NK-92 (cell line): ENCODE data around the gene AFTPH.

Experiments
- DNase-seq: peaks from one replicate; lab custom pipeline; 2025; ENCODE audit not compliant: unreplicated experiment; lab: John Stamatoyannopoulos, UW

Gene AFTPH

DNA sequence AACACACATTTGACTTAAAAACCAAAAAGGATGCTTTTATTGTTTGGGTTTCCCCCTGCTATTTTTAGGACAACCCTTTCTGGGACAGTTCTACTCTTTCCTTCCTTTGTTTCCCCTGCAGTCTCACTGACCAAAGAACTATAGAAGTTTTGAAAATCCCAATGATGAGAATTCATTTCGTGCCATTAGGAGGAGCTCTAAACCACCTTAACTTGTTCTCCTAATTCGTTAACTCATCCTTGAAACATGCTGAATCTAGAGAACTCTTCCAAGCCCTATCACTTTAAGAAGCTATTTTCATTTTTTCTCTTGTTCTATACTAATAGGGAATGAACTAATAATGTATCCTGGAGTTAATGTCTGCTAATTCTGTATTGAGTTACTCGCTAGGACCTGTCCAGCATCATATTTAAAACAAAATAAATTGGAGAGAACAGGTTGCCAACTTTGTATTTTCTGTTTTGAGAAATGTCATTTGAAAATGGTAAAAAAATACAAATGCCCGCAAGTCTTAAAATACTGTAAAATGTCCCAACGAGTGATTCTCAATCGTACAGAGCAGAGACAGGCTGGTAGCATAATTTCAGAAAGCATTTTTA, 62.9 kb downstream of the AFTPH start:
- DNase-seq: no peak

DNA sequence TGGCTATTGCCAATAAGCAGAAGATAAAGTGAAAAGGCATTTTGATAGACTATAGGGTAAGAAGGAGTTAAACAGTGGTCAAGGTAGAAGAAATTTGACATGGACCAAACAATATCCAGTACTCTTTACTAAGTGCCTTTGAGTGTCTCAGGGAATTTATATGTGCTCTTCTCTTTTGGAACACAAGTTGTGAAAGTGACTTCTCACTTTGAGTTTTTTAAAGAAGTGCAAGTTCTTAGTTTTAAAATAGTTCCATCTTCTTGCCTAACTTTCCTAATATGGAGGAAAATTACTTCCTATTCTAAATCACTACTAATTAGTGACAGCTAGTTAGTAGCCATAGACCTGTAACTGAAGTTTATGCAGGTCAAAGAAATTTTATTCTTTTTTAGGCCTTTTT, 63.4 kb downstream of the AFTPH start:
- DNase-seq: no peak

GRCh38 chr2:64591188-64591587, 67.1 kb downstream of the AFTPH start:
- DNase-seq: no peak

GRCh38 chr2:64593035-64593655, 69.0 kb downstream of the AFTPH start:
- DNase-seq: no peak

GRCh38 chr2:64594226-64594989, 70.3 kb downstream of the AFTPH start:
- no peak for DNase-seq

GRCh38 chr2:64595397-64596176, 71.5 kb downstream of the AFTPH start:
- DNase-seq: no peak

- no peak for DNase-seq
Measured at GRCh38 chr2:64598226-64598625, 74.1 kb downstream of the AFTPH start.

GRCh38 chr2:64599469-64599868, 75.3 kb downstream of the AFTPH start:
- DNase-seq: no peak

DNA sequence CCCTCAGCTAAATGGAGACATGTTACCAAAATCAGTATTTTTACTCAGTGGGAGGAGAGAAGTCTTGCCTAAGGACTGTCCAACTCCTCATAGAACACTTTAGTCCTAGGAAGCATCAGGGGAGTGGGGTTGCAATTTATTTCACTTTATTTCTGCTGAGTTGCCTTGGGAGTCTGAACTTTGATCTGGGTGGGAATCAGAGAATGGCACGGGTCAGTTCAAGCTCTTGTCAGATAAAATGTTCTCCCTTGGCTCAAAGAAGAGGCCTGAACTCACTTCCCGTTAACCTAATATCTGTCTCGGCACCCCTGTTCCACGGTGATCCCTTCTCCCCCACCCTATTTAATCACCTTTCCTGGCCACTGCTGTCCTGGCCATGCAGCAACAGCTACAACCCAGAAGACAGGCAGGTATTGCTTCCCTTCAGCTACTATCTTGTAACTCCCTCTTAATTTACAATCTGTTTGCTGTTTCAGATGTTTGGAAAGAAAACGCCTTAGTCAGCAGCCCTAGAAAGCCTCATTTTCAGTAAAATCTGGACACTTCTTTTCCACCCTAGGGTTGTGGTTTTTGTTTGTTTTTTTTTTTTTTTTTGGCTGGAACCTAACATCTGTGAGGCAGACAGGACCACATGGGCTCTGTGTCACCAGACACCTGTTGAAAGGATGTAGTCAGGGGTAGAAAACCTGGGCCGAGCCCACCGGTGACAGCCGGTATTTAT, 77.1 kb downstream of the AFTPH start:
- DNase-seq: no peak

DNA sequence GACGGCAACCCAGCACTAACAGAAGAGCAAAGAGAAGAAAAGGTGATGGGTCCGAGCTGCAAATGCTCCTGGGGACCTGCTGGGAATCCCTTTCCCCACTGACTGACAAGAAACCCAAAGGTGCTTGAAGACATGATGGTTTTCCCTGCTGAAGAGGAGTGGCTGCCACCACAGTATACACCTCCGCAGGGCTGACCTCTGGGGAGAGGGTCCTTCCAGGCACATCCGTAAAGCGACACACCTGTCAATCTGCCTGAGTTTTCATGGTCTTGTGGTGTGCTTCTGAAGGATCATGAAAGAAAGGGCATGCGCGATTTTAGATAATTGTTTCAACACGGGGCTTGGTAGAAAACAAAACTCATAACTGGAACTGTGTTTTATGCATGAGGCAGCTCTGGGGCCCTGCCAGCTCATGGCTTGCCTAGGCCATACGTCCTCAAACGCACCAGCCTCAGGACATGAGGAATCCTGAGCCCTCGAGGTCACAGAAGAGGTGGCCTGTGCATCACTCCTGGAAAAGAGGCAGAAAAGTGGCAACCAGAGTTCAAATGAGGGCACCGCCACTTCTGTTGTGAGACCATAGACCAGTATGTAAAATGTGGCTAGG, 77.8 kb downstream of the AFTPH start:
- DNase-seq: no peak

- DNase-seq: no peak
Measured at GRCh38 chr2:64602436-64602835, 78.3 kb downstream of the AFTPH start.

DNA sequence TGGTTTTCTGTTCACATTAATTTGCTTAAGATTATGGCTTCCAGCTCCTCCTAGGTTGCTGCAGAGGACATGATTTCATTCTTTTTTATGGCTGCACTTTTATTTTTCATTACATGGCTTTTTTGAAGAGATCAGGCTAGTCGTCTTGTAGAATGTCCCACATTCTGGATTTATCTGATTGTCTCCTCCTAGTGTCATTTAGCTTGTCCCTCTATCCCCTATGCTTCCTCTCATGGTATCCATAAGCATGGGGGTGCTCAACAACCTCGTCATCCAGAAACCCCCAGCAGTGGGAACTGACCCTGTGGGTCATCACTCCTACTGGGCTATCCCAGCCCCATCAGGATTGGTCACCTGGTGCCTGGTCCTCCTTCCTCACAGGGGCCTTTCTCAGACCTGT, 80.0 kb downstream of the AFTPH start:
- DNase-seq: no peak

DNA sequence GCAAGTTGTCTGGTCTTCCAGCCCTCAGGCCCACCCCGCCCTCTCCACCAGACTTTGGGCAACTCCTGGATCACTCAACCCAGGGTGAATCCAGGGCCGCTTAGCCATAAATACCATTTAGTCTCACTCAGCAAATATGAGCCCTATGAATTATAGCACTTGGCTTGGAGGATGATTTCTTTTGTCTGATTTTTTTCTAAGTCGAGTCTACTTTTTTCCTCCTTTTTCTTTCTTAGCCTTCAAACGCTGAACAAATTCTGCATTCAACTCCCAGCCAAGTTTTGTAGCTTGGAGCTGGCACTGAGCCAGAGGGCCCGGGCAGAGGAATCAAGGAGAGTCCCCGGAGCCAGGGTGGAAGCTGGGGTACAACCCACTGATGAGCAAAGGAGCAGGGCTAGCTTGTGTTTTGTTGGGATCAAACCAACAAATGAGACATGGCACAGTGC, 80.9 kb downstream of the AFTPH start:
- DNase-seq: no peak

DNA sequence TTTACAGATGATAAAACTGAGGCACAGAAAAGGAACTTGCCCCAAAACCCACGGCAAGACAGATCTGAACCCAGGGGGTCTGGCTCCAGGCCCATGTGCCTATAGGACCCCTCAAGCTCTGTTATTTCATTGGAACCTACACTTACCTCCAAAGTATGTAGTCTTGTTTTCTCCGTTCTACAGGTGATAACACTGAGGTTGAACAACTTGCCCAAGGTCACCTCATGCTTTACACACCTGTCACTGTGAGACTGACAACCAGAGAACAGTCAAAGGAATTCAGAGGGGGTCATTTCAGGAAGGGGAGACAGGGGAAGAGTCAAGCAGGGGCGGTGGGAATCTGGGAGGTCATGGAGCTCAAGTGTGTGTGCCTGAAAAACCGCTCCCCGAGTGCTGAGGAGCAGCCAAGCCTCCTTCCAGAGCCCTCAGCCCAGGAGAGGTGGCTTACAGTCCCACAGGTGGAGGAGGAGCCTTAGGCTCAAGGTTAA, 81.9 kb downstream of the AFTPH start:
- no peak for DNase-seq

- peak; percentile 15 for DNase-seq
Measured at GRCh38 chr2:64606479-64607363, 82.6 kb downstream of the AFTPH start.

DNA sequence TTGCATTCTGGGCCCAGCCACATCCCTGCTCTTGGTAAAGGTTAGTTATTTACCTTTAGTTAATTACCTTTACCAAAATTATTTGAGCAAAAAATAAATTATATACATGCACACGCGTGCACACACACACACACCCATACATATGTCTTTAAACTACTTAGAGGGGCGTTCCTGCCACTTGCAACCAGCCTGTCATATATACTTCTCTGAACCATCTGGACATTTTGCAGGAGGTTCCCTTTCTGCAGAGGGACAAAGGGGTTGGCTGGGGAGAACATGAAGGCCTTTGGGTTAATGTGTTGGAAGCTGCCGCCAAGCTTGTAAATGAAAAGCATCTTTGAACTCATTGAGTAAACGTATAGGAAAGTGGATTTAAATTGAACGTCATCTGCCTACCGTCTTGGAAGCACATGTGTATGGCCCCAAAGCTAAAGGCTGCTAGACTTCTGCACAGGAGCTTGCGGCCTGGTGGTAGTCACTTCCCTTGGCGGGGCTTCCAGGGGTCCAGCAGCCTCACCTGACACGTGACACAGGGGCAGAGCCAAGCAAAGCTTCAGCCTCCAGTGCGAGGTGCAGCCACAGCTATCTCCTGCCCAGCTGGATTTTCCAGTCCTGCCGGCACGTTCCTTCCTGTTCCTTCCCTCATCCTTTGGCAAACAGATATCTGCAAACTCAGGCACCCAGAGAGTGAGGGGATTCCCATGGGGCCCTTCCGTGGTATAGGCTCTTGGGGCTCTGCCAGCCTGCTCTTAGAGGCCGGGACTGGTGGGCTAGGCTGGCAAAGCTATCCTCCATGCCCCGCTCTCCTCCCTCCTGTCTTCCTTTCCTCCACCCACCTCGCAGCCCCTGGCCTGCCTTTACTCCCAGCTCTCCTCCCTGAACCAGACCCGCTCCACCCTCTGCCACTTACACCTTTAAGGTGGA, 83.5 kb downstream of the AFTPH start:
- no peak for DNase-seq

DNA sequence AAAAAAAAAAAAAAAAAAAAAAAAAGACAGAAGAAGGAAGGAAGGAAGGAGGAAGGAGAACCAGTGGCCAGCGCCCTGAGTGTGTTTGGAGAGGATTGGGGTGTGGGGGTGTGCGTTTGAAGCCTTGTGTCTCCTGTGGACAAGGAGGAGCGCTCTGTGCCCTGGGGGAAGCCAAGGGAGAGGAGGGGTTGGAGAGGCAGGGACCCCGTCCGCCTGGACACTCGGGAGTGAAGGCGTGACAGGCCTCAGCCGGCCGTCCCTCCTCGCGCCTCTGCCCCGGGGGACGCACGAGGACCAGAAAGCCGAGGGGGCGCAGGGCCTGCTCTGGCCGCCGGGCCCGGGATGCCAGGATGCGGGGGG, 84.7 kb downstream of the AFTPH start:
- DNase-seq: no peak

DNA sequence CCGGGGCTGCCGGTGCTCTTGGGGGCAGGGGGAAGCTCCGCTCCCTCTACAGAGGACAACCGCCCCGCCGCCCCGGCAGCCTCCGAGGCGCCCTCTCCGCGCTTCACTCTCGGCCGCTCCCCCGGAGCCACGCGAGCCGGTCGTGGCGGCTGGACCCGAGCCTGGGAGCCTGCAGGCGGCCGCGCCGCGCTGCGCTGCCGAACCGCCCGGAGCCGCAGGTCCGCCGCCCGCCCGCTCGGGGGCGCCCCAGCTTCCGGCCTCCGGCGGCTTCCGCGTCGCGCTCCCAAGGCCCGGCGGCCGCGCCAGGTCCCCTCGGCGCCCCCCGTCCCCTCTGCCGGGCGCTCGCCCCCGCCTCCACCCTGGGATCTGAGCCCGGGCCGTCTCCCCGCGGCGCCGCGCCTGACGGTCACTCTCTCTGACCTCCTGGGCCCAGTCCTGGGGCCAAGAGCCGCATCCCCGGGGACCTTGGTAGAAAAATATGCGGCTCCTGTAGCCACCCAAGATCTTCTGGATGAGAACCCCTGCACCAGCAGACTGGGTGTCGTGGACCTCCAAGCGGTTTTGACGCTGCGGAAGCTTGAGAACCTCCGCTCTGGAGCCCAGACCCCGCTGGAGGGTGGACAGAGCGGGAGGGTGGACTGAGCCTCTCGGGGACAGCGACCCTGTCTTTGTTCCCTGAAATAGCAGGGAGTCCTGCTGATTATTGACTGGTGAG, 85.3 kb downstream of the AFTPH start:
- no peak for DNase-seq
